Measurements from ENCODE around the gene SYNCRIP. TPM values are rescaled to one million over a fixed set of nuclear protein-coding genes. Genes with fewer than 3 reads are reported as not detected.

The SYNCRIP gene
- total and polyA plus RNA-seq, 2 of the 13 experiments (the other 11 are each of a cell fraction or from before 2014, with no cell fraction given), result 8.1 to 112 TPM

DNA sequence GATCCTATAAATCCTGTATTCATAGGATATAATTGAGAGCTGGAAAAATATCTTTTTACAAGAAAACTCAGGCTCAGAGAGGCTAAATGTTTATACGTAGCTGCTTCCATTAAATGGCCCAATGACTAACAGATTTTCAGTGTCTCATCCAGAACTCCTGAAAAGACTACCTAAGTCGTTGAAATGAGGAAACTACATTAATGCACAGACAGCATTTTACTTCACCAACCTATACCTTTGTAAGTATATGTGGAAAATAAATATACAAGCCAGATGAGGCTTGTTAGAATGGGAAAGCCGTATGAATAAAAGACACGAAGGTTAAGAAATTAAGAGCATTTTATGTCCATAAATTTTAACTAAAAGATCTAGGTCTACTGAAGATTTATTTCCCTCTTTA is 40.6 kb downstream of the SYNCRIP start:
- Histone ChIP-seq H3K27me3 (ENCODE audit: control insufficient read depth in 1 of 2, insufficient read depth in 2 of 2, low read length in 2 of 2) (no peaks in the 10 kb centered on the region), H3K4me2 (ENCODE audit: low read depth, low read length) (no peak overlapping the region), H3K9ac (ENCODE audit: insufficient read depth, low read depth, low read length) (no peak overlapping the region), H4K20me1 (ENCODE audit: insufficient read depth, low read length) (no peaks in the 10 kb centered on the region), H3K4me1 (ENCODE audit: insufficient read depth, low read length) (no peaks in the 10 kb centered on the region), H2AFZ (ENCODE audit: low read length) (no peak overlapping the region), H3K4me3 (replicated peaks in 1 of 3; ENCODE audit: insufficient read depth in 1 of 3, low read depth in 2 of 3, low read length in 3 of 3) (no peak overlapping the region), H3K79me2 (ENCODE audit: insufficient read depth, low read length) (no peaks in the 10 kb centered on the region), H3K9me3 (ENCODE audit: low read length) (no peaks in the 10 kb centered on the region), H3K27ac (ENCODE audit: extremely low read length, insufficient read depth, low read length) (no peak overlapping the region), H3K36me3 (replicated peaks in 1 of 2; ENCODE audit: control insufficient read depth in 1 of 2, insufficient read depth in 2 of 2, low read length in 2 of 2) (no peaks in the 10 kb centered on the region)
- no peak for ATAC-seq
- in situ Hi-C loops (cut with HindIII; ENCODE audit: extremely low pct_ligation_motif_present, low pct_unique_long_range_greater_than_20kb) (no loop called here), intact Hi-C loops (cut with micrococcal nuclease; ENCODE audit: unreplicated experiment) (no loop called here)
- no peak for DNase-seq (ENCODE audit: low spot score)
- no TSS peak for BruUV-seq (replicated peaks)
- 95% methylated on average over 4 of the region's 4 CpGs for WGBS (ENCODE audit: low lambda C conversion rate)
- POLR2A ChIA-PET, result interaction anchor here (0.7 kb wide), 1 partner anchor 41 kb away, joined by 3 read pairs; no protein-coding TSS in a partner anchor
- CTCF ChIA-PET (ENCODE audit: low intra/inter-chr PET ratio, low total read pairs), result no interaction called here
- no peak for FAIRE-seq
- TF ChIP-seq ZNF446 (CRISPR knock-in tag; IDR thresholded peaks at IDR 0.05) (no peak), MAFF (IDR thresholded peaks at IDR 0.05; ENCODE audit: low read depth, low read length) (peak; percentile 49), EP300 (IDR thresholded peaks at IDR 0.05; ENCODE audit: low read depth in 2 of 2, low read length in 2 of 2) (no peak), EP300 (CRISPR knock-in tag; IDR thresholded peaks at IDR 0.05; ENCODE audit: borderline replicate concordance) (no peak), FOXP1 (IDR thresholded peaks at IDR 0.05) (no peak), FOXP1 (CRISPR knock-in tag; IDR thresholded peaks at IDR 0.05) (no peak), CHD2 (IDR thresholded peaks at IDR 0.05; ENCODE audit: low read depth, low read length) (no peak), ISX (CRISPR knock-in tag; conservative IDR thresholded peaks at IDR 0.05) (no peak), MAFK (conservative IDR thresholded peaks at IDR 0.05 in 1 of 2, IDR thresholded peaks at IDR 0.05 in 1 of 2; ENCODE audit: low read length in 2 of 2) (peak in 1 of 2 experiments; percentile 51; a peak in 2 of 4 replicates), RFXANK (CRISPR knock-in tag; IDR thresholded peaks at IDR 0.05) (no peak), ZFAT (CRISPR knock-in tag; conservative IDR thresholded peaks at IDR 0.05) (no peak), AHR (CRISPR knock-in tag; IDR thresholded peaks at IDR 0.05) (no peak), IKZF4 (CRISPR knock-in tag; IDR thresholded peaks at IDR 0.05; ENCODE audit: borderline replicate concordance, low read depth, not compliant biosample characterization) (no peak), IRF2 (CRISPR knock-in tag; IDR thresholded peaks at IDR 0.05) (no peak), PHB2 (IDR thresholded peaks at IDR 0.05; ENCODE audit: partially characterized antibody) (no peak), ESRRA (CRISPR knock-in tag; IDR thresholded peaks at IDR 0.05; ENCODE audit: low read depth) (no peak), XRCC5 (optimal IDR thresholded peaks at IDR 0.05; ENCODE audit: low read length) (no peak)
- TF ChIP-seq, protein P1, sequence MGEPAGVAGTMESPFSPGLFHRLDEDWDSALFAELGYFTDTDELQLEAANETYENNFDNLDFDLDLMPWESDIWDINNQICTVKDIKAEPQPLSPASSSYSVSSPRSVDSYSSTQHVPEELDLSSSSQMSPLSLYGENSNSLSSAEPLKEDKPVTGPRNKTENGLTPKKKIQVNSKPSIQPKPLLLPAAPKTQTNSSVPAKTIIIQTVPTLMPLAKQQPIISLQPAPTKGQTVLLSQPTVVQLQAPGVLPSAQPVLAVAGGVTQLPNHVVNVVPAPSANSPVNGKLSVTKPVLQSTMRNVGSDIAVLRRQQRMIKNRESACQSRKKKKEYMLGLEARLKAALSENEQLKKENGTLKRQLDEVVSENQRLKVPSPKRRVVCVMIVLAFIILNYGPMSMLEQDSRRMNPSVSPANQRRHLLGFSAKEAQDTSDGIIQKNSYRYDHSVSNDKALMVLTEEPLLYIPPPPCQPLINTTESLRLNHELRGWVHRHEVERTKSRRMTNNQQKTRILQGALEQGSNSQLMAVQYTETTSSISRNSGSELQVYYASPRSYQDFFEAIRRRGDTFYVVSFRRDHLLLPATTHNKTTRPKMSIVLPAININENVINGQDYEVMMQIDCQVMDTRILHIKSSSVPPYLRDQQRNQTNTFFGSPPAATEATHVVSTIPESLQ (CRISPR knock-in tag; conservative IDR thresholded peaks at IDR 0.05), result no peak

Measured in HepG2 (cell line).